ENCODE results near the gene PRKCQ. TPM values are rescaled to one million over a fixed set of nuclear protein-coding genes. Genes with fewer than 3 reads are reported as not detected.

Gene PRKCQ
- total and polyA plus RNA-seq, 2 of the 13 experiments (the other 11 are each of a cell fraction or from before 2014, with no cell fraction given) = 0.13 to 0.35 TPM

DNA sequence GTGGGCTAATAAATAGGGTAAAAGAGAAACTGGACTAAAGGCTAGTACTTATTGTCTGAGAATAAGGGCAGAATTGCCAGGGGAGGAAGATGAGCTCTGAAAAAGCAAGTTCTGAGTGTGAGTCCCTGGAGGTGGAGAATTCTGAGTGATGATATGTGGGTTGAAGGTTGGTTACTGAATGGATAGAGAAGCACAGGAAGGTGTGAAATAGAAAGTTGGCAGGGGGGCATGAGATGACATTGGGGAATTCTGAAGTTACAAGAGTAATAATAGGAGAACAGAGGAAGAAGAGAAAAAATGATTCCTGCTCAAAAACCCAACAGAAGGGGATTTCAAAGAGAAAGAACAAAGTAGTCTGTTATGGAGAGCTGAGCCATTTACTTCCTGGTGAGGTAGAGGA, 76.9 kb downstream of the PRKCQ start (continued):
- TF ChIP-seq ZNF232 (CRISPR knock-in tag; IDR thresholded peaks at IDR 0.05; ENCODE audit: borderline replicate concordance) (no peak), BRCA1 (CRISPR knock-in tag; IDR thresholded peaks at IDR 0.05) (no peak), NFE2L2 (IDR thresholded peaks at IDR 0.05; ENCODE audit: low read length) (no peak), RARA (CRISPR knock-in tag; IDR thresholded peaks at IDR 0.05) (no peak)
- TF ChIP-seq, protein P1, sequence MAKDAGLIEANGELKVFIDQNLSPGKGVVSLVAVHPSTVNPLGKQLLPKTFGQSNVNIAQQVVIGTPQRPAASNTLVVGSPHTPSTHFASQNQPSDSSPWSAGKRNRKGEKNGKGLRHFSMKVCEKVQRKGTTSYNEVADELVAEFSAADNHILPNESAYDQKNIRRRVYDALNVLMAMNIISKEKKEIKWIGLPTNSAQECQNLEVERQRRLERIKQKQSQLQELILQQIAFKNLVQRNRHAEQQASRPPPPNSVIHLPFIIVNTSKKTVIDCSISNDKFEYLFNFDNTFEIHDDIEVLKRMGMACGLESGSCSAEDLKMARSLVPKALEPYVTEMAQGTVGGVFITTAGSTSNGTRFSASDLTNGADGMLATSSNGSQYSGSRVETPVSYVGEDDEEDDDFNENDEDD (CRISPR knock-in tag; IDR thresholded peaks at IDR 0.05; ENCODE audit: borderline replicate concordance) = no peak

DNA sequence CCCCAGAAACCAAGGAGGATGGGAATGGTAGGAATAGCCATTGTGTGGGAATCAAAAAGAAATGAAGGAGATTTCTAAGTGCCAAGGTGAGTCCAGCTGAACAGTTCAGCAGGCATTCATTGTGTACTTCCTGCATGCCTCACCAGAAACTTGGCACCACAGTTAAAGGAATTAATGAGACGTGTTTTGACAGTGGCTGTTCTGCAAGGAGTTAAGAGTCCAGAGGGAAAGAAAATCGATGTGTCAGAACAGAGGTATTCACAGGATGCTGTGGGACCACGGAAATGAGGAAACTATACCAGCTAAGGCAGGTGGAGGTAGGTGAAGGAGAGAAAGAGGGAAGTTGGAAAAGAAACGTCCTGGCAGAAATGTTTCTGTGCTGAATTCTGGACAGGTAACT, 78.1 kb downstream of the PRKCQ start:
- POLR2A ChIA-PET = no interaction called here
- no peak for FAIRE-seq

More for the DNA sequence above, 78.1 kb downstream of the PRKCQ start:
- intact Hi-C loops (cut with micrococcal nuclease; ENCODE audit: unreplicated experiment) = no loop called here
- ATAC-seq (no peak), DNase-seq (ENCODE audit: low spot score) (no peak)
- CTCF ChIA-PET (ENCODE audit: low intra/inter-chr PET ratio, low total read pairs) = no interaction called here
- Histone ChIP-seq H3K4me1 (ENCODE audit: insufficient read depth, low read length) (no peaks in the 10 kb centered on the region), H3K27ac (ENCODE audit: extremely low read length, insufficient read depth, low read length) (no peak overlapping the region), H3K36me3 (replicated peaks in 1 of 2; ENCODE audit: control insufficient read depth in 1 of 2, insufficient read depth in 2 of 2, low read length in 2 of 2) (no peaks in the 10 kb centered on the region), H3K9ac (ENCODE audit: insufficient read depth, low read depth, low read length) (no peak overlapping the region), H4K20me1 (ENCODE audit: insufficient read depth, low read length) (no peaks in the 10 kb centered on the region), H3K9me3 (ENCODE audit: low read length) (no peaks in the 10 kb centered on the region), H3K4me2 (ENCODE audit: low read depth, low read length) (no peak overlapping the region), H3K79me2 (ENCODE audit: insufficient read depth, low read length) (no peaks in the 10 kb centered on the region), H3K4me3 (replicated peaks in 1 of 3; ENCODE audit: insufficient read depth in 1 of 3, low read depth in 2 of 3, low read length in 3 of 3) (no peak overlapping the region), H2AFZ (ENCODE audit: low read length) (no peak overlapping the region), H3K27me3 (ENCODE audit: control insufficient read depth in 1 of 2, insufficient read depth in 2 of 2, low read length in 2 of 2) (peaks cover 0 to 6% of the 10 kb centered on the region in 2 experiments; a peak in 2 of 5 replicates)
- 6% methylated on average over 4 of the region's 4 CpGs for WGBS (ENCODE audit: low lambda C conversion rate)
- in situ Hi-C loops (cut with HindIII; ENCODE audit: extremely low pct_ligation_motif_present, low pct_unique_long_range_greater_than_20kb) = no loop called here
- TF ChIP-seq, protein P2, sequence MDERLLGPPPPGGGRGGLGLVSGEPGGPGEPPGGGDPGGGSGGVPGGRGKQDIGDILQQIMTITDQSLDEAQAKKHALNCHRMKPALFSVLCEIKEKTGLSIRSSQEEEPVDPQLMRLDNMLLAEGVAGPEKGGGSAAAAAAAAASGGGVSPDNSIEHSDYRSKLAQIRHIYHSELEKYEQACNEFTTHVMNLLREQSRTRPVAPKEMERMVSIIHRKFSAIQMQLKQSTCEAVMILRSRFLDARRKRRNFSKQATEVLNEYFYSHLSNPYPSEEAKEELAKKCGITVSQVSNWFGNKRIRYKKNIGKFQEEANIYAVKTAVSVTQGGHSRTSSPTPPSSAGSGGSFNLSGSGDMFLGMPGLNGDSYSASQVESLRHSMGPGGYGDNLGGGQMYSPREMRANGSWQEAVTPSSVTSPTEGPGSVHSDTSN (CRISPR knock-in tag; IDR thresholded peaks at IDR 0.05) = no peak
- TF ChIP-seq SP140L (CRISPR knock-in tag; IDR thresholded peaks at IDR 0.05; ENCODE audit: borderline replicate concordance) (no peak), FOXP1 (IDR thresholded peaks at IDR 0.05) (no peak), FOXP1 (CRISPR knock-in tag; IDR thresholded peaks at IDR 0.05) (no peak), ZNF205 (CRISPR knock-in tag; IDR thresholded peaks at IDR 0.05) (no peak), ZFX (CRISPR knock-in tag; IDR thresholded peaks at IDR 0.05; ENCODE audit: low read depth) (no peak), GABPA (IDR thresholded peaks at IDR 0.05; ENCODE audit: low read depth, low read length) (no peak), GABPA (CRISPR knock-in tag; IDR thresholded peaks at IDR 0.05; ENCODE audit: low read depth) (no peak)
- TF ChIP-seq, protein P3, sequence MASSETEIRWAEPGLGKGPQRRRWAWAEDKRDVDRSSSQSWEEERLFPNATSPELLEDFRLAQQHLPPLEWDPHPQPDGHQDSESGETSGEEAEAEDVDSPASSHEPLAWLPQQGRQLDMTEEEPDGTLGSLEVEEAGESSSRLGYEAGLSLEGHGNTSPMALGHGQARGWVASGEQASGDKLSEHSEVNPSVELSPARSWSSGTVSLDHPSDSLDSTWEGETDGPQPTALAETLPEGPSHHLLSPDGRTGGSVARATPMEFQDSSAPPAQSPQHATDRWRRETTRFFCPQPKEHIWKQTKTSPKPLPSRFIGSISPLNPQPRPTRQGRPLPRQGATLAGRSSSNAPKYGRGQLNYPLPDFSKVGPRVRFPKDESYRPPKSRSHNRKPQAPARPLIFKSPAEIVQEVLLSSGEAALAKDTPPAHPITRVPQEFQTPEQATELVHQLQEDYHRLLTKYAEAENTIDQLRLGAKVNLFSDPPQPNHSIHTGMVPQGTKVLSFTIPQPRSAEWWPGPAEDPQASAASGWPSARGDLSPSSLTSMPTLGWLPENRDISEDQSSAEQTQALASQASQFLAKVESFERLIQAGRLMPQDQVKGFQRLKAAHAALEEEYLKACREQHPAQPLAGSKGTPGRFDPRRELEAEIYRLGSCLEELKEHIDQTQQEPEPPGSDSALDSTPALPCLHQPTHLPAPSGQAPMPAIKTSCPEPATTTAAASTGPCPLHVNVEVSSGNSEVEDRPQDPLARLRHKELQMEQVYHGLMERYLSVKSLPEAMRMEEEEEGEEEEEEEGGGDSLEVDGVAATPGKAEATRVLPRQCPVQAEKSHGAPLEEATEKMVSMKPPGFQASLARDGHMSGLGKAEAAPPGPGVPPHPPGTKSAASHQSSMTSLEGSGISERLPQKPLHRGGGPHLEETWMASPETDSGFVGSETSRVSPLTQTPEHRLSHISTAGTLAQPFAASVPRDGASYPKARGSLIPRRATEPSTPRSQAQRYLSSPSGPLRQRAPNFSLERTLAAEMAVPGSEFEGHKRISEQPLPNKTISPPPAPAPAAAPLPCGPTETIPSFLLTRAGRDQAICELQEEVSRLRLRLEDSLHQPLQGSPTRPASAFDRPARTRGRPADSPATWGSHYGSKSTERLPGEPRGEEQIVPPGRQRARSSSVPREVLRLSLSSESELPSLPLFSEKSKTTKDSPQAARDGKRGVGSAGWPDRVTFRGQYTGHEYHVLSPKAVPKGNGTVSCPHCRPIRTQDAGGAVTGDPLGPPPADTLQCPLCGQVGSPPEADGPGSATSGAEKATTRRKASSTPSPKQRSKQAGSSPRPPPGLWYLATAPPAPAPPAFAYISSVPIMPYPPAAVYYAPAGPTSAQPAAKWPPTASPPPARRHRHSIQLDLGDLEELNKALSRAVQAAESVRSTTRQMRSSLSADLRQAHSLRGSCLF (CRISPR knock-in tag; IDR thresholded peaks at IDR 0.05; ENCODE audit: borderline replicate concordance) = no peak
- no TSS peak for BruUV-seq (replicated peaks)

Data from HepG2 (cell line).